GM12878 (cell line): ENCODE results near the gene EMID1.

ENCODE experiments used
- HDAC2 ChIP-seq: fragments of 200-600 bp; sonication (generic); IDR thresholded peaks from 2 replicates; pipeline ENCODE4 v1.6.1; 2017
- TF ChIP-seq, protein P1 (sequence below), 3 experiments: IDR thresholded peaks in 2 of 3; conservative IDR thresholded peaks in 1 of 3; 2 replicates each; pipeline ENCODE4 v1.5.1; 2011; ENCODE audit warnings: low read depth in 3 of 3, low read length in 3 of 3, mild to moderate bottlenecking in 3 of 3, control low read depth in 2 of 3, moderate library complexity in 2 of 3, inconsistent platforms in 1 of 3, mixed read lengths in 1 of 3; ENCODE audit not compliant: control insufficient read depth in 2 of 3, insufficient read depth in 1 of 3; ENCODE audit errors: extremely low read depth in 1 of 3

GRCh38 chr22:29190918-29191317, 14.8 kb upstream of the EMID1 start:
- TF ChIP-seq HDAC2: no peak
- TF ChIP-seq, protein P1, sequence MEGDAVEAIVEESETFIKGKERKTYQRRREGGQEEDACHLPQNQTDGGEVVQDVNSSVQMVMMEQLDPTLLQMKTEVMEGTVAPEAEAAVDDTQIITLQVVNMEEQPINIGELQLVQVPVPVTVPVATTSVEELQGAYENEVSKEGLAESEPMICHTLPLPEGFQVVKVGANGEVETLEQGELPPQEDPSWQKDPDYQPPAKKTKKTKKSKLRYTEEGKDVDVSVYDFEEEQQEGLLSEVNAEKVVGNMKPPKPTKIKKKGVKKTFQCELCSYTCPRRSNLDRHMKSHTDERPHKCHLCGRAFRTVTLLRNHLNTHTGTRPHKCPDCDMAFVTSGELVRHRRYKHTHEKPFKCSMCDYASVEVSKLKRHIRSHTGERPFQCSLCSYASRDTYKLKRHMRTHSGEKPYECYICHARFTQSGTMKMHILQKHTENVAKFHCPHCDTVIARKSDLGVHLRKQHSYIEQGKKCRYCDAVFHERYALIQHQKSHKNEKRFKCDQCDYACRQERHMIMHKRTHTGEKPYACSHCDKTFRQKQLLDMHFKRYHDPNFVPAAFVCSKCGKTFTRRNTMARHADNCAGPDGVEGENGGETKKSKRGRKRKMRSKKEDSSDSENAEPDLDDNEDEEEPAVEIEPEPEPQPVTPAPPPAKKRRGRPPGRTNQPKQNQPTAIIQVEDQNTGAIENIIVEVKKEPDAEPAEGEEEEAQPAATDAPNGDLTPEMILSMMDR (IDR thresholded peaks at IDR 0.05 in 2 of 3, conservative IDR thresholded peaks at IDR 0.05 in 1 of 3; ENCODE audit: control insufficient read depth in 2 of 3, extremely low read depth in 1 of 3, insufficient read depth in 1 of 3, low read depth in 3 of 3, low read length in 3 of 3): no peak
